GM21447 (cell line): ENCODE results near the gene ARFGAP1.

Source experiments
- ATAC-seq: cut with Tn5 transposase; IDR thresholded peaks from one replicate; pipeline ENCODE4 v1.9.1; 2021; ENCODE audit not compliant: unreplicated experiment

The ARFGAP1 gene

GRCh38 chr20:63272105-63273058 is at the start of gene ARFGAP1:
TSS of gene ARFGAP1 (plus strand) at chr20:63272813. CDS start at chr20:63275581, 2,768 bp downstream.
- ATAC-seq, result peak; percentile 86

GRCh38 chr20:63223121-63223825 is 49.3 kb upstream of the ARFGAP1 start:
- no peak for ATAC-seq

GRCh38 chr20:63223826-63224207 is 48.8 kb upstream of the ARFGAP1 start:
- ATAC-seq, result no peak

GRCh38 chr20:63224412-63225081 is 48.1 kb upstream of the ARFGAP1 start:
- no peak for ATAC-seq

- no peak for ATAC-seq
Measured at GRCh38 chr20:63225082-63225454, 47.5 kb upstream of the ARFGAP1 start.

GRCh38 chr20:63226042-63226943 is 46.3 kb upstream of the ARFGAP1 start:
- ATAC-seq, result no peak

GRCh38 chr20:63227260-63227659 is 45.4 kb upstream of the ARFGAP1 start:
- ATAC-seq, result no peak

GRCh38 chr20:63228806-63229205 is 43.8 kb upstream of the ARFGAP1 start:
- ATAC-seq, result no peak

GRCh38 chr20:63230800-63231268 is 41.8 kb upstream of the ARFGAP1 start:
- ATAC-seq, result no peak

GRCh38 chr20:63232235-63233060 is 40.2 kb upstream of the ARFGAP1 start:
- no peak for ATAC-seq

GRCh38 chr20:63233061-63233344 is 39.6 kb upstream of the ARFGAP1 start:
- ATAC-seq, result no peak

- no peak for ATAC-seq
Measured at GRCh38 chr20:63233924-63234323, 38.7 kb upstream of the ARFGAP1 start.

- no peak for ATAC-seq
Measured at GRCh38 chr20:63234693-63235398, 37.8 kb upstream of the ARFGAP1 start.

GRCh38 chr20:63235399-63235983 is 37.1 kb upstream of the ARFGAP1 start, which contains the start of gene BIRC7:
TSS of gene BIRC7 (plus strand) at chr20:63235905. CDS start at chr20:63236097, 192 bp downstream.
- ATAC-seq, result no peak

GRCh38 chr20:63236116-63236837 is 36.3 kb upstream of the ARFGAP1 start:
- ATAC-seq, result no peak

- no peak for ATAC-seq
Measured at GRCh38 chr20:63238031-63238430, 34.6 kb upstream of the ARFGAP1 start.

- ATAC-seq, result no peak
Measured at GRCh38 chr20:63238514-63239125, 34.0 kb upstream of the ARFGAP1 start.

- ATAC-seq, result no peak
Measured at GRCh38 chr20:63239431-63239830, 33.2 kb upstream of the ARFGAP1 start.
